ENCODE measurements around the gene DPYSL4. TPM values are rescaled to one million over a fixed set of nuclear protein-coding genes. Genes with fewer than 3 reads are reported as not detected.

DPYSL4 gene
- total RNA-seq, 4 donors from 2014 or later, result 1.1 to 1.3 TPM; not detected in 2

GRCh38 chr10:132202070-132202970 is 15.6 kb downstream of the DPYSL4 start:
- no peak for DNase-seq (ENCODE audit: low spot score in 2 of 2)
- intact Hi-C loops (cut with DNase I; ENCODE audit: low total_unique reads), result no loop called here
- H3K4me3 ChIP-seq (ENCODE audit: low read depth, poor library complexity, severe bottlenecking), result no peak overlapping the region
- 89 to 90% methylated on average over 45 to 48 of the region's 48 CpGs for WGBS, 2 donors
- TF ChIP-seq CTCF (IDR thresholded peaks at IDR 0.05), result no peak
- TF ChIP-seq POLR2A (IDR thresholded peaks at IDR 0.05), result no peak

GRCh38 chr10:132203256-132204077 is 16.7 kb downstream of the DPYSL4 start:
- intact Hi-C loops (cut with DNase I; ENCODE audit: low total_unique reads), result no loop called here
- no peak for TF ChIP-seq CTCF (IDR thresholded peaks at IDR 0.05)
- no peak for TF ChIP-seq POLR2A (IDR thresholded peaks at IDR 0.05)
- no peak for DNase-seq (ENCODE audit: low spot score in 2 of 2)
- H3K4me3 ChIP-seq (ENCODE audit: low read depth, poor library complexity, severe bottlenecking), result no peak overlapping the region
- WGBS, 2 donors, result 69 to 83% methylated on average over 18 to 24 of the region's 34 CpGs

- TF ChIP-seq CTCF (IDR thresholded peaks at IDR 0.05) (no peak), POLR2A (IDR thresholded peaks at IDR 0.05) (no peak)
- intact Hi-C loops (cut with DNase I; ENCODE audit: low total_unique reads), result no loop called here
- WGBS, 2 donors, result 83% methylated on average over 11 to 14 of the region's 20 CpGs
- no peak overlapping the region for H3K4me3 ChIP-seq (ENCODE audit: low read depth, poor library complexity, severe bottlenecking)
- no peak for DNase-seq (ENCODE audit: low spot score in 2 of 2)
Observed at GRCh38 chr10:132204078-132204780, 17.5 kb downstream of the DPYSL4 start.

GRCh38 chr10:132204781-132205473 is 18.2 kb downstream of the DPYSL4 start:
- 85 to 86% methylated on average over 23 to 28 of the region's 28 CpGs for WGBS, 2 donors

More at GRCh38 chr10:132204781-132205473, 18.2 kb downstream of the DPYSL4 start:
- H3K4me3 ChIP-seq (ENCODE audit: low read depth, poor library complexity, severe bottlenecking), result no peak overlapping the region
- TF ChIP-seq POLR2A (IDR thresholded peaks at IDR 0.05), result no peak
- no peak for TF ChIP-seq CTCF (IDR thresholded peaks at IDR 0.05)
- intact Hi-C loops (cut with DNase I; ENCODE audit: low total_unique reads), result no loop called here
- DNase-seq (ENCODE audit: low spot score in 2 of 2), result no peak

All from lower leg skin (tissue), 4 donors.